Natural killer cell (primary cell): ENCODE results near the gene RNF157. TPM values are rescaled to one million over a fixed set of nuclear protein-coding genes. Genes with fewer than 3 reads are reported as not detected.
"Not testable (repeated sequence)": the region's sequence is repeated elsewhere in the genome, so short reads cannot be mapped to it uniquely, and the experiment has no call there.

Experiments
- ATAC-seq, 3 donors: fragments of 150-1000 bp in 2 of 3; fragments of 200-7000 bp in 1 of 3; cut with Tn5 transposase; 1 replicate in 1 of 3; 2 replicates in 2 of 3; pipeline ENCODE4 v1.10.0; 2021; ENCODE audit warnings: mild to moderate bottlenecking in 2 of 3, moderate library complexity in 2 of 3
- DNase-seq, 2 donors: peaks; one replicate each; pipeline versions ENCODE4 v3.0.0 to v3.0.0-alpha.2; 2013 to 2021; ENCODE audit warnings: mixed read lengths in 1 of 2
- H3K27ac ChIP-seq: one replicate; pipeline ENCODE4 v1.5.1; 2013; ENCODE audit warnings: mild to moderate bottlenecking, low read length
- H3K27me3 ChIP-seq: one replicate; pipeline ENCODE4 v1.6.1; 2013; ENCODE audit warnings: low read length; ENCODE audit not compliant: control insufficient read depth, insufficient read depth
- H3K36me3 ChIP-seq: one replicate; pipeline ENCODE4 v1.6.1; 2013; ENCODE audit warnings: low read length; ENCODE audit not compliant: control insufficient read depth, insufficient read depth
- H3K4me1 ChIP-seq: one replicate; pipeline ENCODE4 v1.6.1; 2013; ENCODE audit warnings: low read length; ENCODE audit not compliant: control insufficient read depth, insufficient read depth
- H3K4me3 ChIP-seq: one replicate; pipeline ENCODE4 v1.5.1; 2013; ENCODE audit warnings: low read length
- H3K9me3 ChIP-seq: one replicate; pipeline ENCODE4 v1.6.1; 2013; ENCODE audit warnings: low read length; ENCODE audit not compliant: control insufficient read depth, insufficient read depth
- H3K27ac Mint-ChIP-seq, 2 donors: one replicate each; pipeline ENCODE4 v1.8.0; 2022; ENCODE audit warnings: mild to moderate bottlenecking in 2 of 2, mixed read lengths in 2 of 2, moderate library complexity in 1 of 2
- H3K27me3 Mint-ChIP-seq, 2 donors: one replicate each; pipeline ENCODE4 v1.8.0; 2022; ENCODE audit warnings: low read depth in 2 of 2, mixed read lengths in 2 of 2
- H3K36me3 Mint-ChIP-seq: one replicate; pipeline ENCODE4 v1.8.0; 2022; ENCODE audit warnings: mixed read lengths
- H3K4me1 Mint-ChIP-seq, 2 donors: one replicate each; pipeline ENCODE4 v1.8.0; 2022; ENCODE audit warnings: mixed read lengths in 2 of 2
- H3K4me3 Mint-ChIP-seq: one replicate; pipeline ENCODE4 v1.8.0; 2022; ENCODE audit warnings: mild to moderate bottlenecking, moderate library complexity, mixed read lengths
- H3K9me3 Mint-ChIP-seq, 2 donors: one replicate each; pipeline ENCODE4 v1.8.0; 2022; ENCODE audit warnings: mixed read lengths in 2 of 2
- WGBS: methylation state at CpG from one replicate; pipeline ENCODE4 v1.1.7; 2013; ENCODE audit warnings: missing lambda C conversion rate; ENCODE audit not compliant: insufficient coverage; 5-methylcytosine and 5-hydroxymethylcytosine counted together
- intact Hi-C: fragments of 100-400 bp; cut with micrococcal nuclease; formaldehyde crosslinking; loops from one replicate; pipeline ENCODE4 v1.14.2; 2022
- total RNA-seq, 4 donors: library from RNA; stranded (reverse); fragments of 120-200 nt in 1 of 4; gene quantifications; one replicate each; pipeline versions ENCODE4 v1.2.3 to v1.2.4, GENCODE V29; 2013 to 2022
- TF ChIP-seq, protein P1 (sequence below): fragments of 200-600 bp; IDR thresholded peaks from one replicate; pipeline ENCODE4 v1.8.0; 2022; ENCODE audit warnings: antibody characterized with exemption

RNF157 gene
- total RNA-seq, 3 donors from 2014 or later (not counting 1 experiment from before 2014, with no cell fraction given) = 4.9 to 9.1 (median 8.5) TPM

- H3K4me1 ChIP-seq = no peaks in the 10 kb centered on the region
- DNase-seq = no peak
- H3K9me3 Mint-ChIP-seq = no peaks in the 10 kb centered on the region
- TF ChIP-seq, protein P1, sequence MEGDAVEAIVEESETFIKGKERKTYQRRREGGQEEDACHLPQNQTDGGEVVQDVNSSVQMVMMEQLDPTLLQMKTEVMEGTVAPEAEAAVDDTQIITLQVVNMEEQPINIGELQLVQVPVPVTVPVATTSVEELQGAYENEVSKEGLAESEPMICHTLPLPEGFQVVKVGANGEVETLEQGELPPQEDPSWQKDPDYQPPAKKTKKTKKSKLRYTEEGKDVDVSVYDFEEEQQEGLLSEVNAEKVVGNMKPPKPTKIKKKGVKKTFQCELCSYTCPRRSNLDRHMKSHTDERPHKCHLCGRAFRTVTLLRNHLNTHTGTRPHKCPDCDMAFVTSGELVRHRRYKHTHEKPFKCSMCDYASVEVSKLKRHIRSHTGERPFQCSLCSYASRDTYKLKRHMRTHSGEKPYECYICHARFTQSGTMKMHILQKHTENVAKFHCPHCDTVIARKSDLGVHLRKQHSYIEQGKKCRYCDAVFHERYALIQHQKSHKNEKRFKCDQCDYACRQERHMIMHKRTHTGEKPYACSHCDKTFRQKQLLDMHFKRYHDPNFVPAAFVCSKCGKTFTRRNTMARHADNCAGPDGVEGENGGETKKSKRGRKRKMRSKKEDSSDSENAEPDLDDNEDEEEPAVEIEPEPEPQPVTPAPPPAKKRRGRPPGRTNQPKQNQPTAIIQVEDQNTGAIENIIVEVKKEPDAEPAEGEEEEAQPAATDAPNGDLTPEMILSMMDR = no peak
- H3K27me3 Mint-ChIP-seq = no peaks in the 10 kb centered on the region
- no peak overlapping the region for H3K4me3 Mint-ChIP-seq
- H3K36me3 ChIP-seq = no peaks in the 10 kb centered on the region
- WGBS = 83% methylated on average over 2 of the region's 2 CpGs
- H3K9me3 ChIP-seq = no peaks in the 10 kb centered on the region
- peaks cover 0 to 4% of the 10 kb centered on the region in 2 donors for H3K4me1 Mint-ChIP-seq
- intact Hi-C loops = no loop called here
- no peaks in the 10 kb centered on the region for H3K27me3 ChIP-seq
- H3K36me3 Mint-ChIP-seq = no peaks in the 10 kb centered on the region
- ATAC-seq = no peak
- no peak overlapping the region for H3K27ac Mint-ChIP-seq
- no peak overlapping the region for H3K4me3 ChIP-seq
- H3K27ac ChIP-seq = no peak overlapping the region
These were observed 8.0 kb downstream of the RNF157 start for GRCh38 chr17:76232342-76232741.

- H3K4me1 Mint-ChIP-seq, H3K4me3 ChIP-seq, H3K36me3 ChIP-seq, H3K4me1 ChIP-seq, ATAC-seq, H3K27me3 ChIP-seq, H3K27me3 Mint-ChIP-seq, H3K9me3 ChIP-seq, DNase-seq, H3K9me3 Mint-ChIP-seq, H3K27ac Mint-ChIP-seq, intact Hi-C loops, H3K36me3 Mint-ChIP-seq, H3K27ac ChIP-seq, H3K4me3 Mint-ChIP-seq: not testable (repeated sequence)
- WGBS = 94% methylated on average over 19 of the region's 19 CpGs
These were observed 13.5 kb downstream of the RNF157 start for GRCh38 chr17:76226749-76227148.

- H3K36me3 Mint-ChIP-seq, intact Hi-C loops, H3K27me3 ChIP-seq, H3K4me3 ChIP-seq, H3K9me3 ChIP-seq, H3K4me3 Mint-ChIP-seq, DNase-seq, H3K27ac Mint-ChIP-seq, H3K9me3 Mint-ChIP-seq, H3K4me1 Mint-ChIP-seq, H3K4me1 ChIP-seq, H3K36me3 ChIP-seq, H3K27ac ChIP-seq, H3K27me3 Mint-ChIP-seq, ATAC-seq: not testable (repeated sequence)
- 90% methylated on average over 3 of the region's 7 CpGs for WGBS
These were observed 14.8 kb downstream of the RNF157 start for GRCh38 chr17:76225373-76226086.

DNA sequence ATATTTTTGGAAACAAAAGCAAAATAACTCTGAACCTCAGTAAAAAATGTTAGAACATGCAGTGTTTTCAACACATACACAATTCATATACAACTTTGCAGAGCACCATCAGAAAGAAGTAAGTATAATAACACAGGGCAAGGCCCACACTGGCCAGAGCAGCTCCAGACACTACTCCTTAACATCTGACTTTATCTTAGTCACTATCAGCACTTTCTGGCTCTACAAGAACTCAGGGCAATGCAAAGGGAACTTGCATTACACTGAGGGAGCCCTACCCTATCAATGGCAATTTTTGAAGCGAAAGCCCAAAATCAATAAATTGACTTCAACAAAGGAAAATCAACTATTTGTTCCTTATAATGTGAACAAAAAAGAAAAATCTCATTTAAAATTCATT, 16.5 kb downstream of the RNF157 start:
- H3K9me3 ChIP-seq = no peaks in the 10 kb centered on the region
- Mint-ChIP-seq H3K9me3 (no peaks in the 10 kb centered on the region), H3K36me3 (no peaks in the 10 kb centered on the region), H3K4me1 (no peaks in the 10 kb centered on the region), H3K27ac (no peak overlapping the region), H3K27me3 (no peaks in the 10 kb centered on the region), H3K4me3 (no peak overlapping the region)
- WGBS = no CpG with 5 or more reads among the region's 1 CpG
- no peak overlapping the region for H3K4me3 ChIP-seq
- H3K27ac ChIP-seq = no peak overlapping the region
- DNase-seq (no peak), ATAC-seq (no peak)
- no peaks in the 10 kb centered on the region for H3K27me3 ChIP-seq
- no peaks in the 10 kb centered on the region for H3K4me1 ChIP-seq
- intact Hi-C loops = no loop called here
- H3K36me3 ChIP-seq = no peaks in the 10 kb centered on the region
- TF ChIP-seq, protein P1 = no peak
